Lung (tissue), 12 donors: Measurements from ENCODE around the gene ATRIP. TPM values are rescaled to one million over a fixed set of nuclear protein-coding genes. Genes with fewer than 3 reads are reported as not detected.

ENCODE experiments used
- ATAC-seq: fragments of 200-7000 bp; cut with Tn5 transposase; one replicate; pipeline ENCODE4 v1.9.1; 2020; ENCODE audit warnings: moderate number of reproducible peaks; ENCODE audit not compliant: insufficient read depth, low FRiP score
- DNase-seq, 3 donors: peaks; one replicate each; pipeline ENCODE4 v3.0.0-alpha.2; 2013 to 2017
- H3K27ac ChIP-seq, 2 donors: one replicate each; pipeline ENCODE4 v1.5.1; 2013; ENCODE audit warnings: mild to moderate bottlenecking in 2 of 2, moderate library complexity in 2 of 2, control low read depth in 1 of 2, inconsistent platforms in 1 of 2, low read depth in 1 of 2, low read length in 1 of 2
- H3K27me3 ChIP-seq, 3 donors: one replicate each; pipeline ENCODE4 v1.5.1; 2013; ENCODE audit warnings: low read length in 2 of 3; ENCODE audit not compliant: control insufficient read depth in 3 of 3, insufficient read depth in 3 of 3
- H3K36me3 ChIP-seq, 4 donors: one replicate each; pipeline ENCODE4 v1.5.1; 2013; ENCODE audit warnings: low read length in 4 of 4, mild to moderate bottlenecking in 1 of 4, moderate library complexity in 1 of 4; ENCODE audit not compliant: control insufficient read depth in 4 of 4, insufficient read depth in 4 of 4
- H3K4me1 ChIP-seq, 5 donors: one replicate each; pipeline ENCODE4 v1.5.1; 2013; ENCODE audit warnings: low read length in 5 of 5, mild to moderate bottlenecking in 2 of 5, moderate library complexity in 1 of 5; ENCODE audit not compliant: control insufficient read depth in 5 of 5, insufficient read depth in 5 of 5
- H3K4me3 ChIP-seq: one replicate; pipeline ENCODE4 v1.5.1; 2013; ENCODE audit warnings: mild to moderate bottlenecking, control low read depth, moderate library complexity
- H3K9ac ChIP-seq, 2 donors: one replicate each; pipeline ENCODE4 v1.5.1; 2013; ENCODE audit warnings: low read length in 2 of 2, control low read depth in 1 of 2; ENCODE audit not compliant: insufficient read depth in 1 of 2
- H3K9me3 ChIP-seq, 4 donors: one replicate each; pipeline ENCODE4 v1.5.1; 2013; ENCODE audit warnings: low read length in 3 of 4, mild to moderate bottlenecking in 1 of 4, moderate library complexity in 1 of 4; ENCODE audit not compliant: control insufficient read depth in 4 of 4, insufficient read depth in 3 of 4
- CTCF ChIP-seq: IDR thresholded peaks from 2 replicates; pipeline ENCODE4 v1.5.1; 2012; ENCODE audit warnings: mild to moderate bottlenecking; ENCODE audit errors: control extremely low read depth, extremely low read depth
- WGBS, 2 donors: extraction: QIAGEN DNeasy Blood & Tissue Kit; methylation state at CpG; one replicate each; pipeline ENCODE4 v1.1.7; 2013; 5-methylcytosine and 5-hydroxymethylcytosine counted together
- polyA plus RNA-seq, 2 donors: library from polyadenylated mRNA; stranded (reverse); fragments of 200-250 nt; gene quantifications; one replicate each; pipeline ENCODE4 v1.2.1, GENCODE V29; 2013
- total RNA-seq, 2 donors: library from RNA; depleted of rRNA in 1 of 2; stranded (reverse); fragments of >200 nt in 1 of 2; gene quantifications; one replicate each; pipeline ENCODE4 v1.2.1, GENCODE V29; 2014 to 2021
- donor health status: control.
- donor health status: control.
- donor health status: Bipolar disorder and iron deficiency.
- donor health status: healthy.
- donor health status: DM: yes; HTN: yes; CAD: no.

The ATRIP gene
- total and polyA plus RNA-seq, 4 donors = 4.8 to 7.6 (median 6.3) TPM

GRCh38 chr3:48407542-48408099 lies 38.9 kb upstream of the ATRIP start:
- H3K4me1 ChIP-seq = no peaks in the 10 kb centered on the region
- no peaks in the 10 kb centered on the region for H3K27me3 ChIP-seq
- peak in 1 of 3 donors; percentile 8 for DNase-seq
- ATAC-seq = no peak
- H3K27ac ChIP-seq = no peak overlapping the region
- no peaks in the 10 kb centered on the region for H3K9me3 ChIP-seq
- no peak for TF ChIP-seq CTCF
- H3K36me3 ChIP-seq = peaks cover 10 to 64% (median 34%) of the 10 kb centered on the region in 4 donors
- WGBS, 2 donors = 90 to 93% methylated on average over 8 of the region's 8 CpGs
- H3K9ac ChIP-seq = no peak overlapping the region
- no peak overlapping the region for H3K4me3 ChIP-seq

- H3K27me3 ChIP-seq = no peaks in the 10 kb centered on the region
- ATAC-seq (no peak), DNase-seq (peak in 1 of 3 donors; percentile 9)
- TF ChIP-seq CTCF = no peak
- H3K36me3 ChIP-seq = peaks cover 10 to 71% (median 41%) of the 10 kb centered on the region in 4 donors
- H3K9me3 ChIP-seq = no peaks in the 10 kb centered on the region
- no peaks in the 10 kb centered on the region for H3K4me1 ChIP-seq
- H3K4me3 ChIP-seq = no peak overlapping the region
- WGBS, 2 donors = 86 to 96% methylated on average over 4 of the region's 4 CpGs
- no peak overlapping the region for H3K27ac ChIP-seq
- no peak overlapping the region for H3K9ac ChIP-seq
These were observed 37.7 kb upstream of the ATRIP start for GRCh38 chr3:48408823-48409281.

GRCh38 chr3:48409291-48410201 lies 37.0 kb upstream of the ATRIP start:
- ATAC-seq = no peak
- 95 to 96% methylated on average over 31 of the region's 31 CpGs for WGBS, 2 donors
- Histone ChIP-seq H3K36me3 (peaks cover 10 to 72% (median 41%) of the 10 kb centered on the region in 4 donors), H3K4me1 (no peaks in the 10 kb centered on the region), H3K9ac (no peak overlapping the region), H3K27me3 (no peaks in the 10 kb centered on the region), H3K27ac (no peak overlapping the region), H3K4me3 (no peak overlapping the region), H3K9me3 (no peaks in the 10 kb centered on the region)
- peak in 1 of 3 donors; percentile 8 for DNase-seq
- TF ChIP-seq CTCF = no peak
